H1 (cell line): Measurements from ENCODE around the gene AQP12A. TPM values are rescaled to one million over a fixed set of nuclear protein-coding genes. Genes with fewer than 3 reads are reported as not detected.

Source experiments
- CHD1 ChIP-seq: IDR thresholded peaks from 2 replicates; pipeline ENCODE4 v1.6.1; 2012; ENCODE audit warnings: low read depth, low read length, improper control_type of control experiment
- CHD7 ChIP-seq: fragments of 300-600 bp; sonication (generic); IDR thresholded peaks from 2 replicates; pipeline ENCODE4 v1.7.1; 2012; ENCODE audit warnings: low read length, moderate library complexity, mild to moderate bottlenecking, inconsistent platforms; ENCODE audit not compliant: insufficient replicate concordance
- HDAC6 ChIP-seq: IDR thresholded peaks from one replicate; pipeline ENCODE4 v1.7.1; 2012; ENCODE audit warnings: low read depth, mild to moderate bottlenecking, inconsistent platforms, low read length, moderate library complexity
- NRF1 ChIP-seq: IDR thresholded peaks from 2 replicates; pipeline ENCODE4 v1.6.1; 2011; ENCODE audit warnings: mild to moderate bottlenecking, low read depth, low read length, improper control_type of control experiment
- TAF1 ChIP-seq: IDR thresholded peaks from 2 replicates; pipeline ENCODE4 v1.6.1; 2011; ENCODE audit warnings: mild to moderate bottlenecking, low read depth, low read length
- ZNF274 ChIP-seq: IDR thresholded peaks from 2 replicates; pipeline ENCODE4 v1.7.0; 2012; ENCODE audit warnings: low read length, borderline replicate concordance; ENCODE audit errors: extremely low read depth
- polyA plus RNA-seq, 7 experiments: library from polyadenylated mRNA; depleted of rRNA in 3 of 7; stranded (reverse) in 5 of 7; unstranded in 2 of 7; fragments of >200 nt in 5 of 7; fragments of 200-250 nt in 2 of 7; gene quantifications; 1 replicate in 5 of 7; 2 replicates in 1 of 7; 4 replicates in 1 of 7; pipeline versions ENCODE4 v1.2.1 to v1.2.3, GENCODE V29; 2011 to 2013; ENCODE audit warnings: missing spikeins in 2 of 7, mixed read lengths in 2 of 7
- total RNA-seq: library from RNA; stranded (reverse); fragmentation: NEBNext Ultra II Directional; extraction: Animal tissue kit (Norgen Biotek cat#: 25700); gene quantifications from 2 replicates; pipeline ENCODE4 v1.2.1, GENCODE V29; 2021

The AQP12A gene
- total and polyA plus RNA-seq, 2 of the 8 experiments (the other 6 are each of a cell fraction or from before 2014, with no cell fraction given), result not detected

GRCh38 chr2:240704651-240705050 lies 13.0 kb downstream of the AQP12A start (continued):
- TF ChIP-seq CHD7 (no peak), CHD1 (no peak), TAF1 (no peak), ZNF274 (no peak), NRF1 (no peak), HDAC6 (no peak)
